HEK293 (cell line): Measurements from ENCODE around the gene C16orf74.

Experiments used
- CTCF ChIA-PET: fragments of 350-600 bp; formaldehyde crosslinking; extraction: SDS; loops from one replicate; lab custom pipeline; 2021; ENCODE audit warnings: antibody characterized with exemption; lab: Yijun Ruan, JAX
- POLR2A ChIA-PET: fragments of 300-600 bp; formaldehyde crosslinking; extraction: SDS; loops from one replicate; lab custom pipeline; 2020; ENCODE audit warnings: antibody characterized with exemption, inconsistent platforms; lab: Yijun Ruan, JAX
- H3K27ac ChIP-seq: fragments of 200-500 bp; sonication (Bioruptor generic); 2 replicates; pipeline ENCODE4 v1.5.1; 2014; ENCODE audit warnings: low read depth, low read length, control low read depth, inconsistent platforms; ENCODE audit errors: extremely low read depth
- H3K36me3 ChIP-seq, 2 experiments: fragments of 200-500 bp in 1 of 2; sonication (Bioruptor generic) in 1 of 2; 1 replicate in 1 of 2; 2 replicates in 1 of 2; pipeline ENCODE4 v1.5.1; 2014 to 2017; ENCODE audit warnings: inconsistent platforms in 2 of 2, low read length in 2 of 2; ENCODE audit not compliant: control insufficient read depth in 2 of 2, insufficient read depth in 1 of 2
- H3K4me1 ChIP-seq: fragments of 200-500 bp; sonication (Bioruptor generic); 2 replicates; pipeline ENCODE4 v1.5.1; 2014; ENCODE audit warnings: mild to moderate bottlenecking, low read length, inconsistent platforms; ENCODE audit not compliant: control insufficient read depth, insufficient read depth
- H3K4me3 ChIP-seq: 2 replicates; pipeline ENCODE4 v1.5.1; 2011; ENCODE audit warnings: low read depth, mild to moderate bottlenecking, control low read depth, low read length, moderate library complexity
- H3K9me3 ChIP-seq: fragments of 200-500 bp; sonication (Bioruptor generic); 2 replicates; pipeline ENCODE4 v1.5.1; 2014; ENCODE audit warnings: low read depth, low read length, inconsistent platforms; ENCODE audit not compliant: control insufficient read depth, insufficient read depth
- FEZF1 ChIP-seq: fragments of 450-650 bp; formaldehyde crosslinking; IDR thresholded peaks from 2 replicates; pipeline ENCODE4 v1.5.1; 2016; ENCODE audit warnings: missing biosample characterization, missing genetic modification characterization
- GFI1B ChIP-seq: fragments of 450-650 bp; formaldehyde crosslinking; IDR thresholded peaks from 2 replicates; pipeline ENCODE4 v1.5.1; 2016; ENCODE audit warnings: missing biosample characterization, missing genetic modification characterization
- OSR2 ChIP-seq: fragments of 450-650 bp; formaldehyde crosslinking; IDR thresholded peaks from 2 replicates; pipeline ENCODE4 v1.5.1; 2016; ENCODE audit warnings: missing biosample characterization, missing genetic modification characterization
- PRDM1 ChIP-seq: fragments of 450-650 bp; formaldehyde crosslinking; IDR thresholded peaks from 2 replicates; pipeline ENCODE4; 2016; ENCODE audit warnings: missing biosample characterization, missing genetic modification characterization
- PRDM10 ChIP-seq: fragments of 450-650 bp; formaldehyde crosslinking; IDR thresholded peaks from 2 replicates; pipeline ENCODE4 v1.5.1; 2016; ENCODE audit warnings: missing biosample characterization, missing genetic modification characterization
- SP2 ChIP-seq: fragments of 450-650 bp; formaldehyde crosslinking; IDR thresholded peaks from 2 replicates; pipeline ENCODE4 v1.5.1; 2016; ENCODE audit warnings: missing biosample characterization, missing genetic modification characterization
- ZBTB17 ChIP-seq: fragments of 450-650 bp; formaldehyde crosslinking; IDR thresholded peaks from 2 replicates; pipeline ENCODE4 v1.5.1; 2016; ENCODE audit warnings: missing biosample characterization, missing genetic modification characterization
- ZNF112 ChIP-seq: fragments of 450-650 bp; formaldehyde crosslinking; IDR thresholded peaks from 2 replicates; pipeline ENCODE4 v1.5.0; 2017; ENCODE audit warnings: missing biosample characterization, missing genetic modification characterization
- ZNF266 ChIP-seq: fragments of 450-650 bp; formaldehyde crosslinking; IDR thresholded peaks from 2 replicates; pipeline ENCODE4 v1.5.1; 2016; ENCODE audit warnings: missing biosample characterization, missing genetic modification characterization, low read depth
- ZNF394 ChIP-seq: fragments of 450-650 bp; formaldehyde crosslinking; IDR thresholded peaks from 2 replicates; pipeline ENCODE4 v1.5.1; 2016; ENCODE audit warnings: missing biosample characterization, missing genetic modification characterization, mild to moderate bottlenecking, moderate library complexity, borderline replicate concordance
- ZNF433 ChIP-seq: fragments of 450-650 bp; formaldehyde crosslinking; IDR thresholded peaks from 2 replicates; pipeline ENCODE4 v1.5.1; 2016; ENCODE audit warnings: missing biosample characterization, missing genetic modification characterization, low read depth
- ZNF639 ChIP-seq: fragments of 450-650 bp; formaldehyde crosslinking; IDR thresholded peaks from 2 replicates; pipeline ENCODE4 v1.5.1; 2016; ENCODE audit warnings: missing biosample characterization, missing genetic modification characterization
- ZNF670 ChIP-seq: fragments of 450-650 bp; formaldehyde crosslinking; IDR thresholded peaks from 2 replicates; pipeline ENCODE4 v1.5.1; 2016; ENCODE audit warnings: missing biosample characterization, missing genetic modification characterization, low read depth
- ZNF692 ChIP-seq: fragments of 450-650 bp; formaldehyde crosslinking; IDR thresholded peaks from 2 replicates; pipeline ENCODE4 v1.5.1; 2016; ENCODE audit warnings: missing biosample characterization, missing genetic modification characterization
- ZNF76 ChIP-seq: fragments of 450-650 bp; formaldehyde crosslinking; IDR thresholded peaks from 2 replicates; pipeline ENCODE4; 2016; ENCODE audit warnings: low read depth, missing biosample characterization, missing genetic modification characterization, borderline replicate concordance
- ZNF837 ChIP-seq: fragments of 450-650 bp; formaldehyde crosslinking; IDR thresholded peaks from 2 replicates; pipeline ENCODE4 v1.5.1; 2016; ENCODE audit warnings: missing biosample characterization, missing genetic modification characterization
- TF ChIP-seq, protein P1 (sequence below): fragments of 450-650 bp; formaldehyde crosslinking; IDR thresholded peaks from 2 replicates; pipeline ENCODE4 v1.5.1; 2016; ENCODE audit warnings: missing biosample characterization, missing genetic modification characterization
- TF ChIP-seq, protein P2 (sequence below): fragments of 450-650 bp; formaldehyde crosslinking; IDR thresholded peaks from 2 replicates; pipeline ENCODE4 v1.5.1; 2017; ENCODE audit warnings: missing biosample characterization, missing genetic modification characterization

C16orf74 gene

DNA sequence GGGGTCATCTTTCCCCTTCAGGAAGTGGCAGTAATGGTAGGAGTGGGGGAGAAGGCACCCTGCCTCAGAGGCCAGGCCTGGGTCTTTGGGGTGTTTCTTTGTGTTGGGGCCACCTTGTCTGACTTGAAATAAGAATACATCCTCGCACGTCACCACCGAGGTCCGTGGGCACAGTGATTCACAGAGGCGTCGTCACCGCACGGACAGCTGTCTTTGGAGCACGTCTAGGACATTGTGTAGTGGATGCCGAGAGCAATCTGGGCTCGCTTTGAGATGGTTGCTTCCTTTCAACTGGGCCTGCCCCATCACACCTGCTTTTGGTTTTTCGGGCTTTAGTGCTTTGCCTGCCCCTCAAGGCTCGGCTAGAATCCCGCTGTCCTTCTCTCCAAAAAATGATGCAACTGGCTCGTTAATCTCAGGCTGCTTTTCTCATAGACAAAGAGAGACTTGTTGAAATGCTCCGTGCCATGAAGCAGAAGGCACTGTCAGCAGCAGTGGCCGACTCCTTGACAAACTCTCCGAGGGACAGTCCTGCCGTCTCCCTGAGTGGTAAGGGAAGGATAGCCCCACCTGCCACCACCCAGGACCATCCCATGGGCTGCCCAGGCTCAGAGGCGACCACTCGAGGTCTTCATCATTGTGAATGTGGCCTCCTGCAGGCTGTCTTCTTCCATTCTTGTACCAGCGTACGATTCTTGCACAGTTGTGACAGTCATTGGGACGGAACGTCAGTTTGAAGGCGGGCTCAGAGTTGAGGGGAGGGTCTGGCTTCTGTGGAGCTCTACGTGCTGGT is 86.1 kb downstream of the C16orf74 start (continued):
- TF ChIP-seq ZNF433 (tag by site-specific recombination) (no peak), FEZF1 (tag by site-specific recombination) (no peak), ZNF670 (no peak), ZNF394 (tag by site-specific recombination) (no peak), ZNF837 (tag by site-specific recombination) (no peak), ZNF639 (no peak), PRDM10 (tag by site-specific recombination) (no peak)
- TF ChIP-seq, protein P1, sequence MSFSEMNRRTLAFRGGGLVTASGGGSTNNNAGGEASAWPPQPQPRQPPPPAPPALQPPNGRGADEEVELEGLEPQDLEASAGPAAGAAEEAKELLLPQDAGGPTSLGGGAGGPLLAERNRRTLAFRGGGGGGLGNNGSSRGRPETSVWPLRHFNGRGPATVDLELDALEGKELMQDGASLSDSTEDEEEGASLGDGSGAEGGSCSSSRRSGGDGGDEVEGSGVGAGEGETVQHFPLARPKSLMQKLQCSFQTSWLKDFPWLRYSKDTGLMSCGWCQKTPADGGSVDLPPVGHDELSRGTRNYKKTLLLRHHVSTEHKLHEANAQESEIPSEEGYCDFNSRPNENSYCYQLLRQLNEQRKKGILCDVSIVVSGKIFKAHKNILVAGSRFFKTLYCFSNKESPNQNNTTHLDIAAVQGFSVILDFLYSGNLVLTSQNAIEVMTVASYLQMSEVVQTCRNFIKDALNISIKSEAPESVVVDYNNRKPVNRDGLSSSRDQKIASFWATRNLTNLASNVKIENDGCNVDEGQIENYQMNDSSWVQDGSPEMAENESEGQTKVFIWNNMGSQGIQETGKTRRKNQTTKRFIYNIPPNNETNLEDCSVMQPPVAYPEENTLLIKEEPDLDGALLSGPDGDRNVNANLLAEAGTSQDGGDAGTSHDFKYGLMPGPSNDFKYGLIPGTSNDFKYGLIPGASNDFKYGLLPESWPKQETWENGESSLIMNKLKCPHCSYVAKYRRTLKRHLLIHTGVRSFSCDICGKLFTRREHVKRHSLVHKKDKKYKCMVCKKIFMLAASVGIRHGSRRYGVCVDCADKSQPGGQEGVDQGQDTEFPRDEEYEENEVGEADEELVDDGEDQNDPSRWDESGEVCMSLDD (tag by site-specific recombination) = no peak

DNA sequence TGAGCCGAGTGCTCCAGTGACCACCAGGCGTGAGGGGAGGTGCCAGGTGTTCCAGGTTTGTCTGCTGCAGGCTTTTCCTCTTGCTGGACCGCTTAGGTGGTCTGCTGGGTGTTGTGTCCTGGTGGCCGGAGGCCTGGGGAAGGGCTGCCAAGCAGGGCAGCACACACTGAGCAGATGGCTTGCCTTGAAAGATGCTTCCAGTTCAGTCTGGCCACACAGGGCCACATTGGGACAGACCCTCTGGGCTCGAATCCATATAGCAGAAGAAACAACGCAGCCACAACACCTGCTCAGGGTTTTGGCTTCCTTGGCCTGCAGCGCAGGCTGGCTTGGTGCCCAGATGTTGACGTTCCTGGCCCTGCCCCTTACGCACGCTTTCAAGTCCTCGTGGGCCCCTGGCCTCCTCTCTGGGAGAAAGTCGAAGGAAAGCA is 87.0 kb downstream of the C16orf74 start:
- no peaks in the 10 kb centered on the region for H3K4me1 ChIP-seq
- POLR2A ChIA-PET = no interaction called here
- no peaks in the 10 kb centered on the region for H3K9me3 ChIP-seq
- CTCF ChIA-PET = no interaction called here
- H3K27ac ChIP-seq = no peak overlapping the region
- peaks cover 11 to 98% of the 10 kb centered on the region in 2 experiments; a peak in 2 of 3 replicates for H3K36me3 ChIP-seq
- no peak overlapping the region for H3K4me3 ChIP-seq
- TF ChIP-seq ZNF639 = no peak
- TF ChIP-seq GFI1B (tag by site-specific recombination) = no peak
- 0 out of 2 replicates have a peak, but pooled peaks have one; percentile 30 for TF ChIP-seq PRDM1 (tag by site-specific recombination)

GRCh38 chr16:85662976-85663830 is 87.7 kb downstream of the C16orf74 start:
- CTCF ChIA-PET = no interaction called here
- Histone ChIP-seq H3K4me3 (no peak overlapping the region), H3K9me3 (no peaks in the 10 kb centered on the region), H3K27ac (no peak overlapping the region), H3K4me1 (no peaks in the 10 kb centered on the region), H3K36me3 (peaks cover 9 to 98% of the 10 kb centered on the region in 2 experiments; a peak in 2 of 3 replicates)
- TF ChIP-seq ZNF692 (no peak), ZNF433 (tag by site-specific recombination) (no peak), ZNF266 (no peak), OSR2 (no peak), ZNF76 (tag by site-specific recombination) (no peak), ZBTB17 (no peak), ZNF112 (no peak), SP2 (no peak)
- TF ChIP-seq, protein P2, sequence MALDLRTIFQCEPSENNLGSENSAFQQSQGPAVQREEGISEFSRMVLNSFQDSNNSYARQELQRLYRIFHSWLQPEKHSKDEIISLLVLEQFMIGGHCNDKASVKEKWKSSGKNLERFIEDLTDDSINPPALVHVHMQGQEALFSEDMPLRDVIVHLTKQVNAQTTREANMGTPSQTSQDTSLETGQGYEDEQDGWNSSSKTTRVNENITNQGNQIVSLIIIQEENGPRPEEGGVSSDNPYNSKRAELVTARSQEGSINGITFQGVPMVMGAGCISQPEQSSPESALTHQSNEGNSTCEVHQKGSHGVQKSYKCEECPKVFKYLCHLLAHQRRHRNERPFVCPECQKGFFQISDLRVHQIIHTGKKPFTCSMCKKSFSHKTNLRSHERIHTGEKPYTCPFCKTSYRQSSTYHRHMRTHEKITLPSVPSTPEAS (tag by site-specific recombination) = no peak
- POLR2A ChIA-PET = no interaction called here
